ENCODE data around the gene KCNAB3.

DNA sequence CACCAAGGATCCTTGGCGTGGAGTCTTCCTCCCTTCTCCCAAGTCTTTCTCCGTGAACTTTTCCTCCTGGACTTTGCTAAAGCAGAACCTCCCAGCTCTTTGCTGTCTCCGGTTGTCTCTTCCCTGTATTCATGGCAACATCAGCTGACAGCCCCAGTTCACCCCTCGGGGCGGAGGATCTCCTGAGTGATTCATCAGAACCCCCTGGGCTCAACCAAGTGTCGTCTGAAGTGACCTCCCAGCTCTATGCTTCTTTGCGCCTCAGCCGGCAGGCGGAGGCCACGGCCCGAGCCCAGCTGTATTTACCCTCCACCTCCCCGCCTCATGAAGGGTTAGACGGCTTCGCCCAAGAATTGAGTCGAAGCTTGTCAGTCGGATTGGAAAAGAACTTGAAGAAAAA lies 3.3 kb upstream of the KCNAB3 start:
- TF ChIP-seq EP300 (IDR thresholded peaks at IDR 0.05; ENCODE audit: borderline replicate concordance) (no peak), EGR1 (IDR thresholded peaks at IDR 0.05) (no peak), ZBTB7A (IDR thresholded peaks at IDR 0.05; ENCODE audit: low read depth) (no peak), TAF1 (IDR thresholded peaks at IDR 0.05; ENCODE audit: low read depth) (no peak), CEBPB (IDR thresholded peaks at IDR 0.05) (no peak)
- TF ChIP-seq, protein P1, sequence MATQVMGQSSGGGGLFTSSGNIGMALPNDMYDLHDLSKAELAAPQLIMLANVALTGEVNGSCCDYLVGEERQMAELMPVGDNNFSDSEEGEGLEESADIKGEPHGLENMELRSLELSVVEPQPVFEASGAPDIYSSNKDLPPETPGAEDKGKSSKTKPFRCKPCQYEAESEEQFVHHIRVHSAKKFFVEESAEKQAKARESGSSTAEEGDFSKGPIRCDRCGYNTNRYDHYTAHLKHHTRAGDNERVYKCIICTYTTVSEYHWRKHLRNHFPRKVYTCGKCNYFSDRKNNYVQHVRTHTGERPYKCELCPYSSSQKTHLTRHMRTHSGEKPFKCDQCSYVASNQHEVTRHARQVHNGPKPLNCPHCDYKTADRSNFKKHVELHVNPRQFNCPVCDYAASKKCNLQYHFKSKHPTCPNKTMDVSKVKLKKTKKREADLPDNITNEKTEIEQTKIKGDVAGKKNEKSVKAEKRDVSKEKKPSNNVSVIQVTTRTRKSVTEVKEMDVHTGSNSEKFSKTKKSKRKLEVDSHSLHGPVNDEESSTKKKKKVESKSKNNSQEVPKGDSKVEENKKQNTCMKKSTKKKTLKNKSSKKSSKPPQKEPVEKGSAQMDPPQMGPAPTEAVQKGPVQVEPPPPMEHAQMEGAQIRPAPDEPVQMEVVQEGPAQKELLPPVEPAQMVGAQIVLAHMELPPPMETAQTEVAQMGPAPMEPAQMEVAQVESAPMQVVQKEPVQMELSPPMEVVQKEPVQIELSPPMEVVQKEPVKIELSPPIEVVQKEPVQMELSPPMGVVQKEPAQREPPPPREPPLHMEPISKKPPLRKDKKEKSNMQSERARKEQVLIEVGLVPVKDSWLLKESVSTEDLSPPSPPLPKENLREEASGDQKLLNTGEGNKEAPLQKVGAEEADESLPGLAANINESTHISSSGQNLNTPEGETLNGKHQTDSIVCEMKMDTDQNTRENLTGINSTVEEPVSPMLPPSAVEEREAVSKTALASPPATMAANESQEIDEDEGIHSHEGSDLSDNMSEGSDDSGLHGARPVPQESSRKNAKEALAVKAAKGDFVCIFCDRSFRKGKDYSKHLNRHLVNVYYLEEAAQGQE (IDR thresholded peaks at IDR 0.05; ENCODE audit: low read depth), result no peak
- TF ChIP-seq, protein P2, sequence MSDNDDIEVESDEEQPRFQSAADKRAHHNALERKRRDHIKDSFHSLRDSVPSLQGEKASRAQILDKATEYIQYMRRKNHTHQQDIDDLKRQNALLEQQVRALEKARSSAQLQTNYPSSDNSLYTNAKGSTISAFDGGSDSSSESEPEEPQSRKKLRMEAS (IDR thresholded peaks at IDR 0.05), result no peak
